A549 treated with AZD9567 at 1 μM for 4 hours (cell line): ENCODE data around the gene ZBTB49. TPM values are rescaled to one million over a fixed set of nuclear protein-coding genes. Genes with fewer than 3 reads are reported as not detected.

Experiments used
- total RNA-seq: library from RNA; stranded (reverse); fragments of 200-300 nt; extraction: Qiagen RNA extraction; gene quantifications from 5 replicates; pipeline ENCODE4 v1.2.3, GENCODE V29; 2022; ENCODE audit not compliant: insufficient read depth

ZBTB49 gene, protein sequence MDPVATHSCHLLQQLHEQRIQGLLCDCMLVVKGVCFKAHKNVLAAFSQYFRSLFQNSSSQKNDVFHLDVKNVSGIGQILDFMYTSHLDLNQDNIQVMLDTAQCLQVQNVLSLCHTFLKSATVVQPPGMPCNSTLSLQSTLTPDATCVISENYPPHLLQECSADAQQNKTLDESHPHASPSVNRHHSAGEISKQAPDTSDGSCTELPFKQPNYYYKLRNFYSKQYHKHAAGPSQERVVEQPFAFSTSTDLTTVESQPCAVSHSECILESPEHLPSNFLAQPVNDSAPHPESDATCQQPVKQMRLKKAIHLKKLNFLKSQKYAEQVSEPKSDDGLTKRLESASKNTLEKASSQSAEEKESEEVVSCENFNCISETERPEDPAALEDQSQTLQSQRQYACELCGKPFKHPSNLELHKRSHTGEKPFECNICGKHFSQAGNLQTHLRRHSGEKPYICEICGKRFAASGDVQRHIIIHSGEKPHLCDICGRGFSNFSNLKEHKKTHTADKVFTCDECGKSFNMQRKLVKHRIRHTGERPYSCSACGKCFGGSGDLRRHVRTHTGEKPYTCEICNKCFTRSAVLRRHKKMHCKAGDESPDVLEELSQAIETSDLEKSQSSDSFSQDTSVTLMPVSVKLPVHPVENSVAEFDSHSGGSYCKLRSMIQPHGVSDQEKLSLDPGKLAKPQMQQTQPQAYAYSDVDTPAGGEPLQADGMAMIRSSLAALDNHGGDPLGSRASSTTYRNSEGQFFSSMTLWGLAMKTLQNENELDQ
- total RNA-seq: 2.3 to 3.0 TPM (median 2.7 TPM) in 5 replicates

DNA sequence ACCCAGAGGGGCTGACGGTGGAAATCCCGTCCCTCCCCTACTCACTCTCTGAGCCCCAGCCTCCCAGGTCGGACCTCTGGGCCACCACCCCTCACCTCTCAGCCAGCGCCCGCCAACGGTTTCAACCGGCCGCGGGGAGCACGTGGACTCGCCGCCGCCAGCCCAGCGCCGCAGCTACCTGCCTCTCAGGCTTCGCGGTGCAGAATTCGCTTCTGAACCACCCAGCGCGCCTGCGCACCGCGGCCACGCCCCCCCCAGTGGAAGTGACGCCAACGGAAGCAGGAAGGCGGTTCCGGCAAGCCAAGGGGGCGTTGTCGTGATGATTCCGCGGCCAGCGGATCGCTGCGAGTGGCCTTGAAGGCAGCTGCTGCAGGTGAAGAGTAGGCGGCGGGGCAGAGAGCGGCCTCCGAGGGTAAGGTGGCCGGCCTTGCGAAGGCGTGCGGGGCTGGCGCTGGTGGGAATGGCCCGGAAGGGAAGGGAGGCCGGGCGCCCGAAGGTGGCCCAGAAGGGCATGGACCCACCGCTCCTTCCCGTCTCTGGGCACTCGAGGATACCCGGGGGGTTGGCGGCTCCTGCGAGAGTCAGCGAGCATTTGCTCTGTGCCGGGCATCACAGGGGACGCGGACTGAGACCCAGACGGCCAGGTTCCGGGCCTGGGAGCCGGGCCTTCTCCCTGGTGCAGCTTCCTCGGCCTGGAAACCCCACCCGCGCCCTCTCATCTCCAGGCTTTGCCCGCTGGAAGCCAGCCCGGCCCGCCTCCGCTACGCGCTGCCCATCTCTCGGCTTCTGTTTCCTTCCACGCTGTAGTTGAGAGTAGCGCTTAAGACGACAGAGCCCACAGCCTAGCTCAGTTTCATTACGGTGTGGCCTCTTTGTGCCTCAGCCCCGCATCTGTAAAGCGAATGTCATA, at the start of gene ZBTB49, which contains the start of gene LYAR:
ZBTB49 (plus strand) TSS at position 311 of the 910 bp plus-strand sequence. CDS start 9,695 bp downstream, outside the sequence.
LYAR (minus strand) TSS at position 214 of the 910 bp plus-strand sequence. CDS start 6,412 bp downstream, outside the sequence.

DNA sequence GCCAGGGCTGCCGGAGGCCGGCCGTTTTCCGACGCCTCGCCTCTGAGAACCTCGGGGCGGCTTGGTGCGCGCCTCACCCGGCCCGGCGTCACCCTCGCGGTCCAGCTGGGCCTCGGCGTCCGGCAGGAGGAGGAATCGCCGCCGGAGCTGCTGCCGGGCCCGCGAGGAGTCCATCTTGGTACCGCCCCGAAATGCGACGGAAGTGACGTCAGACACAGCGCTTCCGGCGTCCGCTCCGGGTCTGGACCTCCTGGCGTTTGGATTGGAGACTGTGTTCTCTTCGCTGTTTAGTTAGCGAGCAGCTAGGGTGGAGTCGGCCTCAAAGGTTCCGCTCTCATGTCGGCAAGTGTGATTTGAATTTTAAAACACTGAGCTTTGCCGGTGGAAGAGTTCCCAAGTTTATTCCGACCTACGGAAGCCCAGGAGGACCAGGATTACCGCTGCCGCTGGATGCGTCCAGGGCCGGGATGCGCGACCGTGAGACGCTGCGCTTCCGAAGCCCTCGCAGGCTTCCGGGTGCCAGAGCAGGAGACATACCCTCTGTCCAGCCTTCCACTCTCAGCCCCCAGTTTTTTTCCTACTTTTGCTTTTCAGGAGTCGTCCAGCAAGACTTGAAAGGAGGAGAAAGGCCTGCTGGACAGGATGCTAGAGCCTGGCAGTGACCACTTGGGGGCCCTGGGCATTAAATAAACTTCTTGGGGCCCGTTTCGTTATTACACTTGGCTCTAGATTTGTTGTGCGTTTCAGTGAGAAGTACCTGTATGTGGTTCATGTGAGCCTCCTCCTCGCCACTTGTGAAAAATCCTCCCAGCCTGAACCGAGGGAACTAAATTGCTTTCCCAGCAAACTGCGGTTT, 41.8 kb upstream of the ZBTB49 start, which contains the start of gene TMEM128:
TMEM128 (minus strand) TSS at position 195 of the 856 bp plus-strand sequence; CDS start at position 174, 21 bp downstream.

Other genes starting within 250 kb of the ZBTB49 start
- gene OTOP1, start 63.3 kb upstream of the ZBTB49 start, total RNA-seq: not detected in 5 replicates
- gene TMEM128, start 42.0 kb upstream of the ZBTB49 start, total RNA-seq: 10.8 to 14.9 TPM (median 14.5 TPM) in 5 replicates
- gene LYAR, start 97 bp upstream of the ZBTB49 start, total RNA-seq: 28.7 to 36.6 TPM (median 30.3 TPM) in 5 replicates
- gene NSG1, start 96.9 kb downstream of the ZBTB49 start, total RNA-seq: 4.1 to 7.1 TPM (median 5.1 TPM) in 5 replicates